ENCODE measurements around the gene OGA.

- TF ChIP-seq, protein P1, sequence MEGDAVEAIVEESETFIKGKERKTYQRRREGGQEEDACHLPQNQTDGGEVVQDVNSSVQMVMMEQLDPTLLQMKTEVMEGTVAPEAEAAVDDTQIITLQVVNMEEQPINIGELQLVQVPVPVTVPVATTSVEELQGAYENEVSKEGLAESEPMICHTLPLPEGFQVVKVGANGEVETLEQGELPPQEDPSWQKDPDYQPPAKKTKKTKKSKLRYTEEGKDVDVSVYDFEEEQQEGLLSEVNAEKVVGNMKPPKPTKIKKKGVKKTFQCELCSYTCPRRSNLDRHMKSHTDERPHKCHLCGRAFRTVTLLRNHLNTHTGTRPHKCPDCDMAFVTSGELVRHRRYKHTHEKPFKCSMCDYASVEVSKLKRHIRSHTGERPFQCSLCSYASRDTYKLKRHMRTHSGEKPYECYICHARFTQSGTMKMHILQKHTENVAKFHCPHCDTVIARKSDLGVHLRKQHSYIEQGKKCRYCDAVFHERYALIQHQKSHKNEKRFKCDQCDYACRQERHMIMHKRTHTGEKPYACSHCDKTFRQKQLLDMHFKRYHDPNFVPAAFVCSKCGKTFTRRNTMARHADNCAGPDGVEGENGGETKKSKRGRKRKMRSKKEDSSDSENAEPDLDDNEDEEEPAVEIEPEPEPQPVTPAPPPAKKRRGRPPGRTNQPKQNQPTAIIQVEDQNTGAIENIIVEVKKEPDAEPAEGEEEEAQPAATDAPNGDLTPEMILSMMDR (IDR thresholded peaks at IDR 0.05; ENCODE audit: insufficient read depth, low read length, poor library complexity, severe bottlenecking): no peak
- TF ChIP-seq EZH2phosphoT487 (conservative IDR thresholded peaks at IDR 0.05; ENCODE audit: low read length): no peak
Observed at GRCh38 chr10:101833466-101833865, 15.2 kb upstream of the OGA start.
